ENCODE data around the gene CCND1. TPM values are rescaled to one million over a fixed set of nuclear protein-coding genes. Genes with fewer than 3 reads are reported as not detected.
A peak's percentile ranks its signal among the peaks of the same experiment; 100 is the strongest.

CCND1 gene
- total and polyA plus RNA-seq, 2 of the 8 experiments (the other 6 are each of a cell fraction or from before 2014, with no cell fraction given), result 64.5 to 170 TPM

DNA sequence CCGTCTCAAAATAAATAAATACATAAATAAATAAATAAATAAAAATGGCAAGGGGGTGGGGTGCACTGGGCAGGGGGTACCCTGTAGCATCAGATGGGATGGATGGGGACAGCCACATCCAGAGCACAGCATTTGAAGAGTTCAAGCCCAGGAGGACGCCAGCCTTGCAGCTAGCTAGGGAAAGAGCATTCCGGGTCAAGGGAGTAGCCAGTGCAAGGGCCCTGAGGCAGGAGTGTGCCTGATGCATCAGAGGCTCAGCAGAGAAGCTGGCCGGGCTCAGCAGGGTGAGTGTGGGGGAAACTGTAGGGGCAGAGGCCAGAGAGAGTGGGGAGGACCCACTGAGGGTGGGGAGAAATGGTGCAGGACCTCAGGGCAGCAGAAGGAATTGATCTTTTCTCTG, 23.7 kb upstream of the CCND1 start:
- Histone ChIP-seq H4K91ac (replicated peaks; ENCODE audit: insufficient read length, low read length) (no peak overlapping the region), H3K4me1 (replicated peaks in 1 of 4; ENCODE audit: control insufficient read depth in 3 of 4, insufficient read depth in 4 of 4, low read length in 3 of 4) (peaks cover 0 to 10% (median 2%) of the 10 kb centered on the region in 4 experiments; a peak in 3 of 7 replicates), H4K20me1 (replicated peaks in 1 of 2; ENCODE audit: control insufficient read depth in 1 of 2, insufficient read depth in 2 of 2, low read length in 2 of 2) (no peaks in the 10 kb centered on the region), H3K27me3 (replicated peaks in 1 of 4; ENCODE audit: control insufficient read depth in 3 of 4, extremely low read depth in 1 of 4, insufficient read depth in 3 of 4, low read length in 3 of 4) (no peaks in the 10 kb centered on the region), H3K9ac (replicated peaks in 1 of 4; ENCODE audit: extremely low read depth in 1 of 4, low read depth in 3 of 4, low read length in 3 of 4) (no peak overlapping the region), H3K4me3 (ENCODE audit: extremely low read depth in 1 of 4, insufficient read depth in 2 of 4, low read depth in 3 of 4, low read length in 4 of 4) (no peak overlapping the region), H3K79me1 (ENCODE audit: low read depth, low read length) (no peaks in the 10 kb centered on the region), H2BK5ac (ENCODE audit: low read depth, low read length) (no peak overlapping the region), H3K79me2 (ENCODE audit: control insufficient read depth in 1 of 2, insufficient read depth in 2 of 2, low read length in 2 of 2) (no peaks in the 10 kb centered on the region), H4K5ac (ENCODE audit: insufficient read length, low read depth, low read length) (no peak overlapping the region), H2BK120ac (replicated peaks; ENCODE audit: low read depth, low read length) (no peak overlapping the region), H3K9me3 (ENCODE audit: insufficient read depth in 2 of 2, low read depth in 1 of 2, low read length in 1 of 2) (no peaks in the 10 kb centered on the region), H3K56ac (replicated peaks; ENCODE audit: insufficient read length, low read depth, low read length) (no peak overlapping the region), H3K23me2 (ENCODE audit: low read depth, low read length) (no peaks in the 10 kb centered on the region), H2BK12ac (ENCODE audit: low read depth, low read length) (no peak overlapping the region; the same call in 1 of the 2 replicates), H4K8ac (ENCODE audit: extremely low read depth, insufficient read depth, low read length) (no peak overlapping the region), H2BK15ac (ENCODE audit: low read length) (no peak overlapping the region), H3K27ac (ENCODE audit: low read depth, low read length) (no peak overlapping the region), H3K4me2 (ENCODE audit: insufficient read depth in 1 of 2, low read depth in 2 of 2, low read length in 2 of 2) (no peak overlapping the region), H3K4ac (replicated peaks; ENCODE audit: insufficient read length, low read depth, low read length) (no peak overlapping the region), H3K23ac (ENCODE audit: insufficient read length) (no peak overlapping the region), H2BK20ac (ENCODE audit: low read length) (no peak overlapping the region), H3K36me3 (ENCODE audit: control insufficient read depth in 2 of 4, insufficient read depth in 4 of 4, low read length in 3 of 4) (no peaks in the 10 kb centered on the region), H3K18ac (ENCODE audit: extremely low read depth, low read length) (no peak overlapping the region), H2AK5ac (ENCODE audit: low read depth, low read length) (0 out of 2 replicates have a peak overlapping the region, but pooled peaks have one; percentile 30), H2AFZ (ENCODE audit: low read length) (no peak overlapping the region), H3K14ac (ENCODE audit: insufficient read length) (no peak overlapping the region)
- 86% methylated on average over 4 of the region's 4 CpGs; no CpG with 5 or more reads in 1 of the 2 experiments for WGBS, 2 experiments (ENCODE audit: extremely low coverage in 1 of 2, insufficient coverage in 1 of 2, insufficient read length in 1 of 2, insufficient replicate concordance in 2 of 2, low coverage in 1 of 2, low lambda C conversion rate in 2 of 2, missing lambda C conversion rate in 1 of 2)
- TF ChIP-seq NRF1 (IDR thresholded peaks at IDR 0.05; ENCODE audit: low read depth, low read length) (no peak), POLR2A (IDR thresholded peaks at IDR 0.05; ENCODE audit: control extremely low read depth in 1 of 2, low read depth in 2 of 2, low read length in 2 of 2) (no peak)
- no peak for DNase-seq (ENCODE audit: low read depth in 1 of 2, low spot score in 2 of 2)
- ChIA-PET CTCF (ENCODE audit: partially characterized antibody) (no interaction called here), POLR2A (ENCODE audit: partially characterized antibody) (interaction anchor here (2.2 kb wide), 1 partner anchor 21 kb away, joined by 11 read pairs; no protein-coding TSS in a partner anchor)
- FAIRE-seq, result no peak

Measured in H1 (cell line).